Activated CD4-positive, alpha-beta T cell treated with anti-CD3 and anti-CD28 coated beads, Interleukin-2, amount 10 ng/mL, durations not matched to agents 24 days and 14 days (primary cell): ENCODE results near the gene ATXN7L1. TPM values are rescaled to one million over a fixed set of nuclear protein-coding genes. Genes with fewer than 3 reads are reported as not detected.
"Not testable (repeated sequence)": the region's sequence is repeated elsewhere in the genome, so short reads cannot be mapped to it uniquely, and the experiment has no call there.

ENCODE experiments used
- DNase-seq: peaks from one replicate; pipeline ENCODE4 v3.0.0; 2022
- H3K27ac Mint-ChIP-seq: one replicate; pipeline ENCODE4 v1.8.0; 2022; ENCODE audit warnings: mild to moderate bottlenecking, mixed read lengths
- H3K27me3 Mint-ChIP-seq: one replicate; pipeline ENCODE4 v1.8.0; 2022; ENCODE audit warnings: mixed read lengths
- H3K36me3 Mint-ChIP-seq: one replicate; pipeline ENCODE4 v1.8.0; 2022; ENCODE audit warnings: low read depth, mild to moderate bottlenecking, mixed read lengths
- H3K4me1 Mint-ChIP-seq: one replicate; pipeline ENCODE4 v1.8.0; 2021; ENCODE audit warnings: mixed read lengths
- H3K4me3 Mint-ChIP-seq: one replicate; pipeline ENCODE4 v1.8.0; 2022; ENCODE audit warnings: mild to moderate bottlenecking, moderate library complexity, mixed read lengths
- H3K9me3 Mint-ChIP-seq: one replicate; pipeline ENCODE4 v1.8.0; 2021; ENCODE audit warnings: mixed read lengths
- intact Hi-C: fragments of 100-400 bp; cut with micrococcal nuclease; formaldehyde crosslinking; loops from one replicate; pipeline ENCODE4 v1.15.1; 2023
- total RNA-seq: library from RNA; stranded (reverse); gene quantifications from 2 replicates; pipeline ENCODE4 v1.2.3, GENCODE V29; 2022

The ATXN7L1 gene
- total RNA-seq, 1 donor from 2014 or later = 8.5 TPM

- H3K27ac Mint-ChIP-seq = no peak overlapping the region
- no peak overlapping the region for H3K4me3 Mint-ChIP-seq
- H3K27me3 Mint-ChIP-seq = peaks cover 7% of the 10 kb centered on the region
- no peak for DNase-seq
- no peaks in the 10 kb centered on the region for H3K4me1 Mint-ChIP-seq
- intact Hi-C loops = no loop called here
- H3K9me3 Mint-ChIP-seq = no peaks in the 10 kb centered on the region
- H3K36me3 Mint-ChIP-seq = no peaks in the 10 kb centered on the region
Measured at GRCh38 chr7:105600720-105601550, 275.5 kb downstream of the ATXN7L1 start.

DNA sequence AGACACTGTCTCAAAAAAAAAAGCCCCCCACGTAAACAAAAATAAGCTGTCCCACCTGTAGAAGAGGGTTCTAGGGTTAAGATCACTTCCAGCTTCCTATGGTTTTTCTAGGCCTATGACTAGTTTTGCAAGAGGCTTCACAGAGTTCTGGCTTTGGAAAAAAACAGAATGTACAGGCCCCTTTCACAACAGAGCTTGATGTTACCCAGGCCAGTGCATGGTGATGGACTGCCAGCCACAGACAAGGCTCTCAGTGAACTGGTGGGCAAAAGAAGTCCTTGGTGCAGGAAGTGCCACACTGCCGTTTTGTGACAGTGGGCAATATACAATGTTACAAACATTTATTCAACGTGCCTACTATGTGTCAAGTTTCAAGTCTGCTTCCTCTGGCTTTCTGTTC lies 276.8 kb downstream of the ATXN7L1 start:
- Mint-ChIP-seq H3K27ac (no peak overlapping the region), H3K4me3 (no peak overlapping the region), H3K27me3 (peaks cover 12% of the 10 kb centered on the region), H3K36me3 (no peaks in the 10 kb centered on the region), H3K9me3 (no peaks in the 10 kb centered on the region), H3K4me1 (no peaks in the 10 kb centered on the region)
- intact Hi-C loops = no loop called here
- DNase-seq = no peak

GRCh38 chr7:105599080-105599479 lies 277.3 kb downstream of the ATXN7L1 start:
- H3K27ac Mint-ChIP-seq, intact Hi-C loops, H3K4me3 Mint-ChIP-seq, DNase-seq, H3K9me3 Mint-ChIP-seq, H3K4me1 Mint-ChIP-seq, H3K36me3 Mint-ChIP-seq: not testable (repeated sequence)
- H3K27me3 Mint-ChIP-seq = peaks cover 14% of the 10 kb centered on the region

DNA sequence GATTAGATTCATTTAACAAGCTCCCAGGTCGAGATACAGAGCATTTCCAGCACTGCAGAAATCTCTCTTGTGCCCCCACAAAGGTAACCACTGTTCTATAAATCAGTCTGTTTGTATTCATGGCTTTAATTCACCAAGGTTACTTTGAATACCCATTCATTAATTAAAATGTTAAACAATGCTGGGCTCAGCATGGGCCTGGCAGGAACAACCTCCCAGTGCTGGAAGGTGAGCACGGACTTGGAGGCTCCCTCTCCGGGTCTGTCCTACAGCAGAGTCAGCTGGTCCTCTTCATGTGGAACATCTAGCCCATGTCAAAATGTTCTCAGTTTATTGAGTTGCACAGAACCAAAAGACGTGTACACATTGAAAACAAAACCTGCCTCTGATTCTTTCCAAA lies 279.5 kb downstream of the ATXN7L1 start:
- H3K27ac Mint-ChIP-seq = no peak overlapping the region
- H3K27me3 Mint-ChIP-seq = peaks cover 11% of the 10 kb centered on the region
- H3K4me1 Mint-ChIP-seq = no peaks in the 10 kb centered on the region

DNA sequence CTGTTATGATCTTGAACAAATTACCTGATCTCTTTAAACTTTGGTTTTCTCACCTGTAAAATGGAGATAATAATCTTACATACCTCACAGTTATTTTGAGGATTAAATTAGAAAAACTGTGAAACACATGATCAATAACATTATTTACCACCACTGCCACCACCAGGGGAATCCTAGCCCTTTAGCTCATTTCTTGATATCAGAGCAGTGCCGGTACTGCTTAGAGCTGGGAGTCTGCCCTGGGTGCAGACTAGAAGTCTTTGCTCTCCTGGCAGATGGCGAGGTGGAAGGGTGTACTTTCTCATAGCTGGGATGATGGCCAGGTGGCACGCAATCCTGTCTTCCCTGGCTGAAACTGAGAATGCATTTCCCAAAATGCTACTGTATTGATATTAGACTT lies 282.4 kb downstream of the ATXN7L1 start:
- intact Hi-C loops = no loop called here
- H3K27ac Mint-ChIP-seq = no peak overlapping the region
- peaks cover 11% of the 10 kb centered on the region for H3K27me3 Mint-ChIP-seq
- no peak overlapping the region for H3K4me3 Mint-ChIP-seq
- H3K9me3 Mint-ChIP-seq = no peaks in the 10 kb centered on the region
- DNase-seq = no peak
- H3K4me1 Mint-ChIP-seq = peaks cover 4% of the 10 kb centered on the region
- no peaks in the 10 kb centered on the region for H3K36me3 Mint-ChIP-seq

More for the DNA sequence above, 279.5 kb downstream of the ATXN7L1 start:
- Mint-ChIP-seq H3K9me3 (no peaks in the 10 kb centered on the region), H3K4me3 (no peak overlapping the region), H3K36me3 (no peaks in the 10 kb centered on the region)
- DNase-seq = no peak
- intact Hi-C loops = no loop called here

DNA sequence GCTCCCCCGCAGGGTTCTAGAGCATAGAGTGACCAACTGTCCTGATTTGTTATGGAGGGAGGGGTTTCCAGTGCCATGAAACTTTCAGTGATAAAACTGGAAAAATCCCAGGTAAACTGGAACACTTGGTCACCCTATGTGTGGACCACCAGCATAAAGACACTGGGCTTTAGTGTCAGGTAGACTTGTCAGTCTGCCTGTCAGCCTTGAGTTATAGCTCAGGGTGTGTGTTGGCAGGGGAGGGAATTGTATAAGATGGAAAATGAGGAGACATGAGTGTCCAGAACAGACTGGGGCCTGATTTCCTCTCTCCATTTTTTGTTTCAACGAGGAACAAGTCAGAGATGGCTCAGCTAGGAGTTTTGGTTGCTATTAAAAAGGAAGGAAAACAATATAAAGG lies 284.9 kb downstream of the ATXN7L1 start:
- peaks cover 7% of the 10 kb centered on the region for H3K4me1 Mint-ChIP-seq
- H3K9me3 Mint-ChIP-seq = no peaks in the 10 kb centered on the region
- DNase-seq = no peak
- H3K27me3 Mint-ChIP-seq = peaks cover 9% of the 10 kb centered on the region
- H3K36me3 Mint-ChIP-seq = no peaks in the 10 kb centered on the region
- H3K4me3 Mint-ChIP-seq = no peak overlapping the region
- H3K27ac Mint-ChIP-seq = peak overlapping the region; percentile 46
- intact Hi-C loops = no loop called here

DNA sequence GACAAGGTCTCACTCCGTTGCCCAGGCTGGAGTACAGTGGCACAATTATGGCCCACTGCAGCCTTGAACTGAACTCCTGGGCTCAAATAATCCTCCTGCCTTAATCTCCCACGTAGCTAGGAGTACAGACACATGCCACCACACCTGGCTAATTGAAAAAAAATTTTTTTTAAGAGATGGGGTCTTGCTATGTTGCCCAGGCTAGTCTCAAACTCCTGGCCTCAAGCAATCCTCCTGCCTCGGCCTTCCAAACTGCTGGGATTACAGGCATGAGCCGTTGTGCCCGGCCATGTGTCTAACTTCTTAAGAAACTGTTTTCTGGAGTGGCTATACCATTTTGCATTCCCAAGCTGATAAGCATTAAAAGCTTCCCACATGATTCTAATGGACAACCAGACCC lies 285.6 kb downstream of the ATXN7L1 start:
- Mint-ChIP-seq H3K4me3 (no peak overlapping the region), H3K36me3 (no peaks in the 10 kb centered on the region), H3K27ac (no peak overlapping the region), H3K4me1 (peaks cover 9% of the 10 kb centered on the region), H3K27me3 (peaks cover 9% of the 10 kb centered on the region), H3K9me3 (no peaks in the 10 kb centered on the region)
- intact Hi-C loops = no loop called here
- no peak for DNase-seq

DNA sequence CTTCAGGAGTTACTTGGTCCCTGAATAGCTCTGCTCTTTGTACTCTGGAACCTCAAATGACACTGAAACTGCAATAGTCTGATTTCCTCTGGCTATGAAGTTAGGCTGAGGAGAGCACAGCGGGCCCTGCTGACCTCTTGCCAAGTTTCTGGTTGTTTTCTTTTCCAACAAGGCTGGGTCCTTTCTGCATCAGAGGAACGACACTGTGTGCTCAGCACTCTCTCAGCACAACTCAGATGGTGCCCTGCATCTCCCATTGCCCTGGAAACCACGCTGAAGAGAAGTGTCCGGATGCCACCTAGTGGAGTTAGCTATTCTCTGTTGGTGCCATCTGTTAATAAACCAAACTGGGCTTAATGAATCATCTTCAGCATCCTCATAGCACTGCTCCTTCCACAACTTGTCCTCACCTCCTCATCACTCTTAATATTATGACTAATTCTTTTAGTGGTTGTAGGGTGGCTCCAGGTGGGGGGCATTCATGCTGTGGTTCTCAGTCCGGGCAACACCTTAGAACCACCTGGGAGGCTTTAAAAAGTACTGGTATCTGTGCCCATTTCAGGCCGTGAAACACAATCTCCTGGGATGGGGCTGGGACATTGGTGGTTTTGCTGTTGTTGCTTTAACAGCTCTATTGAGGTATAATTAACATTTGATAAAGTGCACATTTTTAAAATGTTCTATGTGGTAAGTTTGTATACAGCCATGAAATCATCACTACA lies 286.9 kb downstream of the ATXN7L1 start:
- intact Hi-C loops = loop anchor here (1.0 kb wide), 1 partner anchor 666 kb away; no protein-coding TSS in a partner anchor
- peak; percentile 86 for DNase-seq
- H3K36me3 Mint-ChIP-seq = no peaks in the 10 kb centered on the region
- H3K4me3 Mint-ChIP-seq = no peak overlapping the region
- peaks cover 4% of the 10 kb centered on the region for H3K27me3 Mint-ChIP-seq
- H3K27ac Mint-ChIP-seq = no peak overlapping the region
- peaks cover 9% of the 10 kb centered on the region for H3K4me1 Mint-ChIP-seq
- no peaks in the 10 kb centered on the region for H3K9me3 Mint-ChIP-seq

DNA sequence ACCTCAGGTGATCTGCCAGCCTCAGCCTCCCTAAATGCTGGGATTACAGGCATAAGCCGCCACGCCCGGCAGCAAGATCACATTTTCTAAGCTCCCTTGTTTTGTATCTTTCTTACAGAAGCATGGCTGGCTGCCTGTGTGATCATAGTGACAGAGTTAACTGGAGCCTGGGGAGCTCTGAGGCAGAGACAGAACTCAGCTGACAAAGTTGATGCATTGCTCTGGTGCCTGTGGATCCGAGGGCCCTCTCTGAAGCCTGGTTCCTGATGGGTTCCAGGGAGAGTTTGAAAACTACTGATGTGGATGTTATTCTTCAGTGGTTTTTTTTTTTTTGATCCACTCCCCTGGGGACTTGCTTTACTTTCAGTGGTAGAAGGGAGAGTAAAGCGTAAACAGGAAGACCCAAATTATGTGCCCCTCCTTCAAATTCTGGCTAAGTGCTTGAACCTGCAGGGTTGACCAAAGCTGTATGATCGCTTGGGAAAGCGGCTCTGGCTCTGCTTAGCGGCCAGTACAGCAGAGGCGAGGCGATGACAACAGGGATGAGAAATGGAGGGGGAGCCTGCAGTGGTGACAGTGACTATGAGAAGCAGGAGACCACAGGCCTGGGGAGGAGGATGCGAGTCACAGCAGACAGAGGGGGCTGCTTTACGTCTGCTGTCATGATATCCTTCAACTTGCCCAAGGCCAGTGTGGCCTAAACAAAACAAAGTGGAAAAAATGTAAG lies 288.3 kb downstream of the ATXN7L1 start:
- Mint-ChIP-seq H3K9me3 (peaks cover 3% of the 10 kb centered on the region), H3K36me3 (no peaks in the 10 kb centered on the region), H3K27ac (no peak overlapping the region), H3K4me3 (no peak overlapping the region), H3K4me1 (peaks cover 9% of the 10 kb centered on the region), H3K27me3 (peaks cover 2% of the 10 kb centered on the region)
- DNase-seq = no peak
- intact Hi-C loops = no loop called here

DNA sequence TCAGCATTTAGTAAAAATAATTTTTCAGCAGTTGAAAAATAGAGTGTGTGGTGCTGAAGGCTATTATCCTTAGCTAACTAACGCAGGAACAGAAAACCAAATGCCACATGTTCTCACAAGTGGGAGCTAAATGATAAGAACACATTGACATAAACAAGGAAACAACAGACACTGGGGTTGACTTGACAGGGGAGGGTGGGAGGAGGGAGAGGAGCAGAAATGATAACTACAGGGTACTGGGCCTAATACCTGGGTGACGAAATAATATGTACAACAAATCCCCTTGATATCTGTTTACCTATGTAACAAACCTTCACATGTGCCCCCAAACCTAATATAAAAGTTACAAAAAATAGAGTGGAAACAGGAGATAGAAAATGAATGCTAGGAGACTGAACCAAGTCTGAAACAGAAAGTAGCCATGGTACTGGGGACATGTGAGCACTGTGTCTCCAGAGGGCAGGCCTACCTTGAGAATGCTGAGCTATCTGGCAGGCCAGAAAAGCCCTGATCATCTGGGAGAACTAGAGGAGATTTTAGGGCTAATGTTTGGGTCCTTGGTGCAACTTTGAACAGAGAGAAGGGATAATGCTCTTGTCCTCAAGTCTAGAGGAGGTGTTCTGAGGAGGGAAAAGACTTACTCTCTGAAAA lies 290.4 kb downstream of the ATXN7L1 start:
- Mint-ChIP-seq H3K9me3 (peaks cover 3% of the 10 kb centered on the region), H3K27me3 (no peaks in the 10 kb centered on the region), H3K36me3 (no peaks in the 10 kb centered on the region), H3K27ac (peak overlapping the region; percentile 54), H3K4me1 (peaks cover 14% of the 10 kb centered on the region), H3K4me3 (no peak overlapping the region)
- intact Hi-C loops = no loop called here
- peak; percentile 69 for DNase-seq

GRCh38 chr7:105584165-105584564 lies 292.2 kb downstream of the ATXN7L1 start:
- no peak overlapping the region for H3K27ac Mint-ChIP-seq
- H3K4me3 Mint-ChIP-seq = no peak overlapping the region
- peaks cover 3% of the 10 kb centered on the region for H3K9me3 Mint-ChIP-seq
- intact Hi-C loops = no loop called here
- DNase-seq = no peak
- no peaks in the 10 kb centered on the region for H3K36me3 Mint-ChIP-seq
- H3K27me3 Mint-ChIP-seq = peaks cover 2% of the 10 kb centered on the region
- H3K4me1 Mint-ChIP-seq = peaks cover 10% of the 10 kb centered on the region

GRCh38 chr7:105583061-105583460 lies 293.3 kb downstream of the ATXN7L1 start:
- Mint-ChIP-seq H3K27me3 (peaks cover 2% of the 10 kb centered on the region), H3K4me3 (no peak overlapping the region), H3K4me1 (peaks cover 7% of the 10 kb centered on the region), H3K36me3 (no peaks in the 10 kb centered on the region), H3K27ac (no peak overlapping the region), H3K9me3 (peaks cover 3% of the 10 kb centered on the region)
- intact Hi-C loops = no loop called here
- no peak for DNase-seq

GRCh38 chr7:105581066-105581811 lies 295.2 kb downstream of the ATXN7L1 start, which contains the start of gene EFCAB10:
TSS of gene EFCAB10 (minus strand) at chr7:105581493. CDS start at chr7:105581463, 30 bp downstream.
- Mint-ChIP-seq H3K4me1 (peaks cover 6% of the 10 kb centered on the region), H3K4me3 (peak within 1 kb of the TSS; percentile 82), H3K27me3 (peaks cover 2% of the 10 kb centered on the region), H3K9me3 (peaks cover 3% of the 10 kb centered on the region), H3K27ac (no peak within 1 kb of the TSS), H3K36me3 (no peaks in the 10 kb centered on the region)
- peak; percentile 86 for DNase-seq
- intact Hi-C loops = no loop called here
